Measurements from ENCODE around the gene WDCP.
"Not testable (repeated sequence)": the region's sequence is repeated elsewhere in the genome, so short reads cannot be mapped to it uniquely, and the experiment has no call there.

WDCP gene

GRCh38 chr2:24016853-24017703 lies 30.1 kb downstream of the WDCP start:
- DNase-seq (ENCODE audit: low spot score): no peak
- no peak for TF ChIP-seq CTCF (IDR thresholded peaks at IDR 0.05)

GRCh38 chr2:24016376-24016761 lies 30.8 kb downstream of the WDCP start:
- no peak for DNase-seq (ENCODE audit: low spot score)
- Histone ChIP-seq H3K27ac (no peak overlapping the region), H3K4me3 (no peak overlapping the region)
- no peak for TF ChIP-seq CTCF (IDR thresholded peaks at IDR 0.05)

More at GRCh38 chr2:24016853-24017703, 30.1 kb downstream of the WDCP start:
- Histone ChIP-seq H3K27ac (no peak overlapping the region), H3K4me3 (no peak overlapping the region)

- no peak for TF ChIP-seq CTCF (IDR thresholded peaks at IDR 0.05)
- no peak overlapping the region for H3K27ac ChIP-seq
- no peak for DNase-seq (ENCODE audit: low spot score)
- H3K4me3 ChIP-seq: no peak overlapping the region
These were observed 31.4 kb downstream of the WDCP start for GRCh38 chr2:24015562-24016375.

- H3K27ac ChIP-seq; H3K4me3 ChIP-seq; DNase-seq (ENCODE audit: low spot score): not testable (repeated sequence)
These were observed 32.3 kb downstream of the WDCP start for GRCh38 chr2:24014902-24015301.

- no peak for TF ChIP-seq CTCF (IDR thresholded peaks at IDR 0.05)
- no peak for DNase-seq (ENCODE audit: low spot score)
- no peak overlapping the region for H3K4me3 ChIP-seq
These were observed 34.5 kb downstream of the WDCP start for GRCh38 chr2:24012521-24013188.

GRCh38 chr2:24011250-24012104 lies 35.7 kb downstream of the WDCP start:
- TF ChIP-seq CTCF (IDR thresholded peaks at IDR 0.05): no peak
- Histone ChIP-seq H3K27ac (no peak overlapping the region), H3K4me3 (no peak overlapping the region)
- DNase-seq (ENCODE audit: low spot score): no peak

More at GRCh38 chr2:24012521-24013188, 34.5 kb downstream of the WDCP start:
- no peak overlapping the region for H3K27ac ChIP-seq

Data from coronary artery (tissue), 2 donors.